Neuronal stem cell (in vitro differentiated cells): ENCODE measurements around the gene IGFL2.

Experiments
- DNase-seq: peaks from one replicate; pipeline ENCODE4 v3.0.0-alpha.2; 2013; ENCODE audit warnings: low spot score
- H2AFZ ChIP-seq: one replicate; pipeline ENCODE4 v1.6.1; 2013; ENCODE audit warnings: mild to moderate bottlenecking, low read length, inconsistent platforms
- H2AK5ac ChIP-seq: 2 replicates; pipeline ENCODE4 v1.6.1; 2013; ENCODE audit warnings: low read depth, mild to moderate bottlenecking, inconsistent platforms, low read length, moderate library complexity, mixed read lengths
- H2BK120ac ChIP-seq: 2 replicates; pipeline ENCODE4 v1.6.1; 2013; ENCODE audit warnings: low read depth, mild to moderate bottlenecking, inconsistent platforms, low read length, moderate library complexity, mixed read lengths
- H2BK12ac ChIP-seq: one replicate; pipeline ENCODE4 v1.6.1; 2013; ENCODE audit warnings: low read length, inconsistent platforms
- H2BK15ac ChIP-seq: 2 replicates; pipeline ENCODE4 v1.6.1; 2013; ENCODE audit warnings: mild to moderate bottlenecking, low read length, inconsistent platforms, mixed read lengths
- H2BK5ac ChIP-seq: one replicate; pipeline ENCODE4 v1.6.1; 2013; ENCODE audit warnings: inconsistent platforms, mild to moderate bottlenecking, low read length, moderate library complexity
- H3K14ac ChIP-seq: one replicate; pipeline ENCODE4 v1.6.1; 2013; ENCODE audit warnings: low read length, inconsistent platforms
- H3K18ac ChIP-seq: 2 replicates; pipeline ENCODE4 v1.6.1; 2013; ENCODE audit warnings: low read length, inconsistent platforms
- H3K23ac ChIP-seq: 2 replicates; pipeline ENCODE4 v1.6.1; 2013; ENCODE audit warnings: low read depth, mild to moderate bottlenecking, mixed read lengths, low read length, inconsistent platforms; ENCODE audit not compliant: poor library complexity
- H3K27ac ChIP-seq: replicated peaks from 3 replicates; pipeline ENCODE4 v1.5.1; 2013; ENCODE audit warnings: low read length, inconsistent platforms
- H3K27me3 ChIP-seq, 3 experiments: 2 replicates each; pipeline ENCODE4 v1.6.1; 2013; ENCODE audit warnings: low read length in 3 of 3, mild to moderate bottlenecking in 2 of 3, inconsistent platforms in 1 of 3, low read depth in 1 of 3, mixed read lengths in 1 of 3, moderate library complexity in 1 of 3; ENCODE audit not compliant: control insufficient read depth in 3 of 3, insufficient read depth in 3 of 3
- H3K36me3 ChIP-seq, 2 donors: replicated peaks in 1 of 2; 2 replicates each; pipeline ENCODE4 v1.6.1; 2013; ENCODE audit warnings: low read length in 2 of 2; ENCODE audit not compliant: control insufficient read depth in 2 of 2, insufficient read depth in 2 of 2
- H3K4ac ChIP-seq: 2 replicates; pipeline ENCODE4 v1.6.1; 2013; ENCODE audit warnings: inconsistent platforms, mild to moderate bottlenecking, low read length, moderate library complexity
- H3K4me1 ChIP-seq, 2 donors: 1 replicate in 1 of 2; 2 replicates in 1 of 2; pipeline ENCODE4 v1.6.1; 2013; ENCODE audit warnings: low read length in 2 of 2, low read depth in 1 of 2; ENCODE audit not compliant: control insufficient read depth in 2 of 2, insufficient read depth in 1 of 2
- H3K4me2 ChIP-seq: one replicate; pipeline ENCODE4 v1.6.1; 2013; ENCODE audit warnings: mild to moderate bottlenecking, low read length, inconsistent platforms; ENCODE audit not compliant: insufficient read depth, poor library complexity, severe bottlenecking
- H3K4me3 ChIP-seq, 2 donors: 2 replicates each; pipeline ENCODE4 v1.5.1; 2013; ENCODE audit warnings: low read length in 2 of 2, mild to moderate bottlenecking in 2 of 2, inconsistent platforms in 1 of 2, moderate library complexity in 1 of 2
- H3K79me1 ChIP-seq: one replicate; pipeline ENCODE4 v1.6.1; 2013; ENCODE audit warnings: low read depth, mild to moderate bottlenecking, inconsistent platforms, low read length, moderate library complexity
- H3K9ac ChIP-seq: one replicate; pipeline ENCODE4 v1.6.1; 2013; ENCODE audit warnings: mild to moderate bottlenecking, low read depth, low read length, inconsistent platforms; ENCODE audit not compliant: poor library complexity
- H3K9me3 ChIP-seq, 2 donors: replicated peaks in 1 of 2; 2 replicates each; pipeline versions ENCODE3 to v1.6.1; 2013; ENCODE audit warnings: low read length in 2 of 2, mild to moderate bottlenecking in 2 of 2, inconsistent platforms in 1 of 2, low read depth in 1 of 2, mixed read lengths in 1 of 2, moderate library complexity in 1 of 2; ENCODE audit not compliant: control insufficient read depth in 2 of 2, insufficient read depth in 1 of 2
- H4K8ac ChIP-seq: one replicate; pipeline ENCODE4 v1.6.1; 2013; ENCODE audit warnings: low read depth, mild to moderate bottlenecking, inconsistent platforms, low read length, moderate library complexity
- H4K91ac ChIP-seq: one replicate; pipeline ENCODE4 v1.6.1; 2013; ENCODE audit warnings: low read length, low read depth, mild to moderate bottlenecking, inconsistent platforms; ENCODE audit not compliant: poor library complexity
- WGBS, 2 donors: extraction: QIAGEN DNeasy Blood & Tissue Kit; methylation state at CpG; one replicate each; pipeline ENCODE4 v1.1.7; 2013; ENCODE audit warnings: missing lambda C conversion rate in 2 of 2, mixed read lengths in 1 of 2; ENCODE audit not compliant: insufficient read length in 2 of 2, insufficient replicate concordance in 1 of 2; ENCODE audit errors: extremely low coverage in 2 of 2; 5-methylcytosine and 5-hydroxymethylcytosine counted together

Gene IGFL2

GRCh38 chr19:46137915-46138473 lies 10.0 kb upstream of the IGFL2 start:
- H3K9ac ChIP-seq: no peak overlapping the region
- no peak for DNase-seq
- H3K27me3 ChIP-seq: no peaks in the 10 kb centered on the region
- H2BK15ac ChIP-seq: no peak overlapping the region
- no peak overlapping the region for H4K8ac ChIP-seq
- no peak overlapping the region for H4K91ac ChIP-seq
- no peaks in the 10 kb centered on the region for H3K79me1 ChIP-seq
- peaks cover 0 to 2% of the 10 kb centered on the region in 2 donors for H3K36me3 ChIP-seq
- no peak overlapping the region for H3K27ac ChIP-seq
- no peak overlapping the region for H3K18ac ChIP-seq
- peak overlapping the region; percentile 1 for H2BK12ac ChIP-seq
- peak overlapping the region; percentile 2 for H2BK5ac ChIP-seq
- H3K4me2 ChIP-seq: no peak overlapping the region
- no peak overlapping the region for H2BK120ac ChIP-seq
- no peak overlapping the region for H3K14ac ChIP-seq
- peaks cover 7 to 12% of the 10 kb centered on the region in 2 donors for H3K4me1 ChIP-seq
- H3K9me3 ChIP-seq: peaks cover 3 to 17% of the 10 kb centered on the region in 2 donors
- no peak overlapping the region for H3K4me3 ChIP-seq
- no peak overlapping the region for H3K4ac ChIP-seq
- no peak overlapping the region for H2AK5ac ChIP-seq
- WGBS, 2 donors: no CpG with 5 or more reads among the region's 4 CpGs
- no peak overlapping the region for H2AFZ ChIP-seq
- no peak overlapping the region for H3K23ac ChIP-seq

- no peak overlapping the region for H3K14ac ChIP-seq
Measured at GRCh38 chr19:46141421-46141820, 6.6 kb upstream of the IGFL2 start.

GRCh38 chr19:46142294-46142693 lies 5.7 kb upstream of the IGFL2 start:
- Histone ChIP-seq H3K79me1 (no peaks in the 10 kb centered on the region), H2BK12ac (no peak overlapping the region), H2BK5ac (no peak overlapping the region), H2BK120ac (no peak overlapping the region), H3K9me3 (peaks cover 0 to 10% of the 10 kb centered on the region in 2 donors), H3K36me3 (no peaks in the 10 kb centered on the region), H4K8ac (no peak overlapping the region), H3K4me1 (no peaks in the 10 kb centered on the region), H3K23ac (no peak overlapping the region), H3K27ac (no peak overlapping the region), H3K27me3 (no peaks in the 10 kb centered on the region), H3K4ac (no peak overlapping the region), H3K9ac (no peak overlapping the region), H2AK5ac (no peak overlapping the region), H3K18ac (no peak overlapping the region), H3K4me3 (no peak overlapping the region), H4K91ac (no peak overlapping the region), H2BK15ac (no peak overlapping the region), H3K14ac (no peak overlapping the region), H3K4me2 (no peak overlapping the region), H2AFZ (no peak overlapping the region)
- DNase-seq: no peak
- WGBS, 2 donors: no CpG with 5 or more reads among the region's 4 CpGs

More at GRCh38 chr19:46141421-46141820, 6.6 kb upstream of the IGFL2 start:
- H3K23ac ChIP-seq: no peak overlapping the region
- no peak overlapping the region for H3K27ac ChIP-seq
- no peaks in the 10 kb centered on the region for H3K36me3 ChIP-seq
- no CpG with 5 or more reads among the region's 1 CpG for WGBS, 2 donors
- H2BK12ac ChIP-seq: no peak overlapping the region
- H3K4me1 ChIP-seq: no peaks in the 10 kb centered on the region
- H2BK15ac ChIP-seq: no peak overlapping the region
- H3K27me3 ChIP-seq: no peaks in the 10 kb centered on the region
- H2AFZ ChIP-seq: no peak overlapping the region
- H3K9me3 ChIP-seq: peaks cover 0 to 17% of the 10 kb centered on the region in 2 donors
- H3K18ac ChIP-seq: peak overlapping the region; percentile 11
- no peaks in the 10 kb centered on the region for H3K79me1 ChIP-seq
- DNase-seq: no peak
- no peak overlapping the region for H2BK120ac ChIP-seq
- H3K9ac ChIP-seq: no peak overlapping the region
- peak overlapping the region; percentile 14 for H2BK5ac ChIP-seq
- no peak overlapping the region for H3K4me2 ChIP-seq
- no peak overlapping the region for H4K91ac ChIP-seq
- no peak overlapping the region for H2AK5ac ChIP-seq
- no peak overlapping the region for H3K4ac ChIP-seq
- H4K8ac ChIP-seq: no peak overlapping the region
- H3K4me3 ChIP-seq: no peak overlapping the region

- no peak overlapping the region for H4K91ac ChIP-seq
- H3K27ac ChIP-seq: no peak overlapping the region
- H2AK5ac ChIP-seq: no peak overlapping the region
- no peak overlapping the region for H2BK5ac ChIP-seq
- H3K14ac ChIP-seq: no peak overlapping the region
- H3K23ac ChIP-seq: no peak overlapping the region
- H2AFZ ChIP-seq: no peak overlapping the region
- no peak overlapping the region for H3K4me2 ChIP-seq
- no peak overlapping the region for H3K9ac ChIP-seq
- peaks cover 2% of the 10 kb centered on the region for H3K79me1 ChIP-seq
- H3K18ac ChIP-seq: no peak overlapping the region
- no peak overlapping the region for H2BK12ac ChIP-seq
- H2BK15ac ChIP-seq: no peak overlapping the region
- H4K8ac ChIP-seq: no peak overlapping the region
- no peaks in the 10 kb centered on the region for H3K36me3 ChIP-seq
- no peak overlapping the region for H3K4me3 ChIP-seq
- H2BK120ac ChIP-seq: no peak overlapping the region
- peaks cover 0 to 2% of the 10 kb centered on the region in 2 donors for H3K4me1 ChIP-seq
- H3K9me3 ChIP-seq: no peaks in the 10 kb centered on the region
- DNase-seq: no peak
- no peak overlapping the region for H3K4ac ChIP-seq
- no peaks in the 10 kb centered on the region for H3K27me3 ChIP-seq
- no CpG with 5 or more reads among the region's 3 CpGs for WGBS, 2 donors
Measured at GRCh38 chr19:46144756-46145155, 3.3 kb upstream of the IGFL2 start.
